GM18499 (cell line): ENCODE data around the gene CDA.

ENCODE experiments used
- ATAC-seq: cut with Tn5 transposase; IDR thresholded peaks from one replicate; pipeline ENCODE4 v1.9.1; 2021; ENCODE audit warnings: moderate number of reproducible peaks; ENCODE audit not compliant: insufficient read depth, unreplicated experiment

The CDA gene

GRCh38 chr1:20588634-20589225 lies at the start of gene CDA:
CDA (plus strand) TSS chr1:20589097; CDS start chr1:20589130, 33 bp downstream.
- ATAC-seq, result no peak

- ATAC-seq, result no peak
Measured at GRCh38 chr1:20540281-20540680, 48.6 kb upstream of the CDA start.

GRCh38 chr1:20546637-20547036 lies 42.3 kb upstream of the CDA start:
- no peak for ATAC-seq

GRCh38 chr1:20551161-20551560 lies 37.7 kb upstream of the CDA start:
- ATAC-seq, result no peak

GRCh38 chr1:20551945-20552727 lies 36.8 kb upstream of the CDA start, which contains the start of gene FAM43B:
FAM43B (plus strand) TSS chr1:20552573; CDS start chr1:20552974, 401 bp downstream.
- no peak for ATAC-seq

- no peak for ATAC-seq
Measured at GRCh38 chr1:20552728-20553445, 36.0 kb upstream of the CDA start.

- ATAC-seq, result no peak
Measured at GRCh38 chr1:20555025-20555757, 33.7 kb upstream of the CDA start.

- ATAC-seq, result no peak
Measured at GRCh38 chr1:20555758-20556120, 33.2 kb upstream of the CDA start.

- ATAC-seq, result no peak
Measured at GRCh38 chr1:20558191-20558590, 30.7 kb upstream of the CDA start.

- ATAC-seq, result no peak
Measured at GRCh38 chr1:20560966-20561365, 27.9 kb upstream of the CDA start.

- ATAC-seq, result no peak
Measured at GRCh38 chr1:20565234-20565633, 23.7 kb upstream of the CDA start.

GRCh38 chr1:20569523-20570098 lies 19.3 kb upstream of the CDA start:
- no peak for ATAC-seq

- no peak for ATAC-seq
Measured at GRCh38 chr1:20571427-20571826, 17.5 kb upstream of the CDA start.

GRCh38 chr1:20573987-20574386 lies 14.9 kb upstream of the CDA start:
- ATAC-seq, result no peak

GRCh38 chr1:20574686-20575540 lies 14.0 kb upstream of the CDA start:
- no peak for ATAC-seq

- ATAC-seq, result no peak
Measured at GRCh38 chr1:20575541-20576336, 13.2 kb upstream of the CDA start.

- ATAC-seq, result no peak
Measured at GRCh38 chr1:20578062-20578461, 10.8 kb upstream of the CDA start.

- ATAC-seq, result no peak
Measured at GRCh38 chr1:20578721-20579395, 10.0 kb upstream of the CDA start.
